Left hindlimb (tissue), 1 donor: ENCODE data around the gene ACYP2.
"Not testable (repeated sequence)": the region's sequence is repeated elsewhere in the genome, so short reads cannot be mapped to it uniquely, and the experiment has no call there.

Experiments used
- DNase-seq: peaks from one replicate; pipeline ENCODE4 v3.0.0-alpha.2; 2018

Gene ACYP2

DNA sequence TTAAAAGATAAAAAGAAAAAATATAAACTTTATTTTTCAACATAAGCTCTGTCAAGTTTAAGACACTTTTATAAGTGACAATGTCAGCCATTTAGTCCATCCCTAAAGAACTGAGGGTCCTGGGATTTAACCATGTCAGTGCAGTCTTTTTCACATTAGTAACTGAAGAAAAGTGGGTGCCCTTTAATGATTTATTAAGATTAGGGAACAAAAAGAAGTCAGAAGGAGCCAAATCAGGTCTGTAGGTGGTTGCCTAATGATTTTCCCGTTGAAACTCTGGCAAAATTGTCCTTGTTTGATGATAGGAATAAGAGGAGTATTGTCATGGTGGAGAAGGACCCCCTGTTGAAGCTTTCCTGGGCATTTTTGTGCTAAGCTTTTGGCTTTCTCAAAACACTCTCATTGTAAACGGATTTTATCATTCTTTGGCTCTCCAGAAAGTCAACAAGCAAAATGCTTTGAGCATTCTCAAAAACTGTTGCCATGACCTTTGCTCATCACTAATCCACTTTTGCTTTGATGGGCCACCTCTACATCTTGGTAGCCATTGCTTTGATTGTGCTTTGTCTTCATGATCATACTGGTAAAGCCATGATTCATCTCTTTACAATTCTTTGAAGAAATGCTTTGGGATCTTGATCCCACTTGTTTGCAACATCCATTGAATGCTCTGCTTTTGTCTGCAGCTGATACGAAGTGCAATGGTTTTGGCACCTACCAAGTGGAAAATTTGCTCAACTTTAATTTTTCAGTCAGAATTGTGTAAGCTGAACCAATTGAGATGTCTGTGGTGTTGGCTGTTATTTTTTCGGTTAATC lies 118.6 kb downstream of the ACYP2 start:
- DNase-seq: no peak

DNA sequence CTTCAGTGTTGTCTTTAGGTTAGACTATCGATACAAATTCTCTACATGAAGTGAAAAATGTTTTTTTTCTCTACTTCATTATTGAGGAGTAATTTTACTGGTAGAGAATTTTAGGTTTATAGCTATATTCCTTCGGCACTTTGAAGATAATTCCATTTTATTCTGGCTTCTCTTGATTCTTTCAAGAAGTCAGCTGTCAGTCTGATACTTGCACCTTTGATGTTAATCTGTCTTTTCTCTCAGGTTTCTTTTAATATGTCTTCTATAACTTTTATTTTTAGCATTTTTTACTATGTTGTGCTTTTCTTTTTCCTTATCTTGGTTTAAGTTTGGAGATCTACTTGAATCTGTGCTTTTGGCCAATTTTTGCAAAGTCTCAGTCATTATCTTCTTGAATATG lies 122.0 kb downstream of the ACYP2 start:
- DNase-seq: no peak

DNA sequence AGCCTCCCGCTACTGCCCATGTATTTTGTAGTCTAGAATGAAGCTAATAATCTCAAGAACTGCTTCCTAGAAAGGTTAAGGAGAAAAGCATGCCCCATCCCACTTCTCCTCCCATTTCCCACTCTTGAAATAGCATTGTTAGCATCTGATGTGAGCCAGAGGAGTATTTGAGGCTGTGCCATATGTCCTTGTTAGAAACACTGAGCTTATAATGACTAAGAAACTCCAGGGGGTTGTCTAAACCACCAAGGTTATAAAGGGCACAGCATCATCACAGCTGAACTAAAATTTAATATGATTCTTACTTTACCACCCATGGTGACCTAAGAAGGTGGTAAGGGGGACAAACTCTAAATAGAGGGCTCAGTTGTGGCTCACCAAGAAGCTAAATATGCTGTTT lies 124.0 kb downstream of the ACYP2 start:
- DNase-seq: no peak

DNA sequence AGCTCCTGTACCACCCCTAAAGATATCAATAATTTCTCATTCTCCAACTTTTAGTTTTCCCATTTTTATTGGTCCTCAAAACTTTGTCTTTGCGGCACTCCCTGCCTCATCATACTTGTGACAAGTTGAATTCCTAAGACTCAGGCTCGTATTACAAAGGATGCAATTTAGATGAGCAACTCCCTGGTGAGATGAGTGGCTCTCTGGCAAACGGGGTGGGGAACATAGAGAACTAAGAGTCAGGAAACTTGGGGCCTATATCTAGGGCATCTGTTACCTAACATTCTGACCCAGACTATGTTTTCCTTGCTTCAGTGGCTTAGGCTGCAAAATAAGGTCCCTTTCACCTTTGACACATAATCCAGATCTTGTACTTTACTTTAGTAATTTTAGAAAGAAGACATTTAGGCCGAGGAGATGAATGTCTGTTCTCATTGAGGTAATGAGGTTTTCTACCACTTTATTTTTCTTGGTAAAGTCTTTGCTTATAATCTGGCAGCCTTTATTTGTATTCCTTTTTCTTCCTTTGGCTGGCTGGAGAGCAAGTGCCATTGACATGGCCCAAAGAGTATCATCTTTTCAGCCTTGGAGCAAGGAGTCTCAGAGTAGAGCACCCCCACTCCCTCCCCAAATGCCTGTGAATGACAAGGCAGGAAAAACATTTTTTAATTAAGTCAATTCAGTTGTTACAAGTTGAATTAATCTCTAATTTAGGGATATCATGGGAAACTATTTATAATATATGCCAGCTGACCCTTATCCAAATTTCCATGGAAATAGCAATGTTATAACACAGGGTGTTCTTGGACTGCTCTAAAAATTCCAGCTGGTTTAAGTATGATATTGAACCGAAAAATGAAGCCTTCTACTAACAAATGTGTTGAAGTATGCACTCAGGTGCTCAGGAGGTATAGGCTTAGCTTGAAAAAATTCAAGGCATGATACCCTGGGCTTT lies 125.4 kb downstream of the ACYP2 start:
- no peak for DNase-seq

DNA sequence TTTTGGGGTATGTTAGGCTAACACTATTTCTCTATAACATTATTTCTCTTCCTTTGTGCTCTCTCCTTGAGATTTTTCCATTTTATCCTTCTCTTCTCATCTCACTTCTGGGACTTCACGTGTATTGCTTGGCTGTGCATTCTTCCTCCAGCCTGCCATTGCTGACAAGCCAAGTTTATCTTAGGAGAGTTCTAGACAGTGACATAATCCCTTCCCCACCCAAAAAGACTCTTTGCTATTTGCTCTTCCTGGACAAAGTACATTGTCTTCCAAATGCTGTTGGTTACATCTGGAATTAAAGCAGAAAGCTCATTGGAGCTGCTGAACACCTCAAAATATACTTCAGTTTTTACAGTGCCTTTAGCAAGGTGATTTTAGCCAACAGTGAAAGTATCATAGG lies 131.7 kb downstream of the ACYP2 start:
- no peak for DNase-seq

DNA sequence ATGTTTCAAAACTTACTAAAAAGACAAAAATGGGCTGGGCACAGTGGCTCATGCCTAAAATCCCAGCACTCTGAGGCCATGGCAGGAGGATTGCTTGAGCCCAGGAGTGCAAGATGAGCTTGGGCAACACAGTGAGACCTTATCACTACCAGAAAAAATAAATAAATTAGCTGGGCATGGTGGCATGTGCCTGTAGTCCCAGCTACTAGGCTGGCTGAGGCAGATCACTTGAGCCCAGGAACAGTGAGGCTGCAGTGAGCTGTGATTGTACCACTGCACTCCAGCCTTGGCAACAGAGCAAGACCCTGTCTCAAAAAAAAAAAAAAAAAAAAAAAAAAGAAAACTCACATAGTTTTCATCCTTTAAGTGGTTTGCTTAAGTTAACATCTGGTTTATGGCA lies 134.2 kb downstream of the ACYP2 start:
- DNase-seq: no peak

DNA sequence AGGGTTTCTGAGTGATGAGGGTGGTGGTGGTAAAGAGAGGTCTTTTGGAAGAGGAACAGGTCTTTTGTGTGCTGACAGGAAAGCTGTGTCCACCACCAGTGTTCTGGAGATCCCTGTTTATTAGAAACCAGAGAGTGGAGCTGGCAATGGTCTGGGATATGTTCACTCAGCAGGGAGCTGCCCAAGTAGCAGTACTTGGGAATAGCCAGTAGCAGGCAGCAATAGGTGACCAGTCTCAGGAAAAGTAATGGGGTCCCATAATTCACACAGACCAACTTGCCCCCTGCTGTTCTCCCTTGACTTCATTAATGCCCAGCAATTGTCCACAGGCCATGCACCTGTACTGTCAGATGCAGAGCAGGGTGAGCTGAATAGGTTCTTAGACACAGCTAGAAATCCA lies 138.8 kb downstream of the ACYP2 start:
- no peak for DNase-seq

DNA sequence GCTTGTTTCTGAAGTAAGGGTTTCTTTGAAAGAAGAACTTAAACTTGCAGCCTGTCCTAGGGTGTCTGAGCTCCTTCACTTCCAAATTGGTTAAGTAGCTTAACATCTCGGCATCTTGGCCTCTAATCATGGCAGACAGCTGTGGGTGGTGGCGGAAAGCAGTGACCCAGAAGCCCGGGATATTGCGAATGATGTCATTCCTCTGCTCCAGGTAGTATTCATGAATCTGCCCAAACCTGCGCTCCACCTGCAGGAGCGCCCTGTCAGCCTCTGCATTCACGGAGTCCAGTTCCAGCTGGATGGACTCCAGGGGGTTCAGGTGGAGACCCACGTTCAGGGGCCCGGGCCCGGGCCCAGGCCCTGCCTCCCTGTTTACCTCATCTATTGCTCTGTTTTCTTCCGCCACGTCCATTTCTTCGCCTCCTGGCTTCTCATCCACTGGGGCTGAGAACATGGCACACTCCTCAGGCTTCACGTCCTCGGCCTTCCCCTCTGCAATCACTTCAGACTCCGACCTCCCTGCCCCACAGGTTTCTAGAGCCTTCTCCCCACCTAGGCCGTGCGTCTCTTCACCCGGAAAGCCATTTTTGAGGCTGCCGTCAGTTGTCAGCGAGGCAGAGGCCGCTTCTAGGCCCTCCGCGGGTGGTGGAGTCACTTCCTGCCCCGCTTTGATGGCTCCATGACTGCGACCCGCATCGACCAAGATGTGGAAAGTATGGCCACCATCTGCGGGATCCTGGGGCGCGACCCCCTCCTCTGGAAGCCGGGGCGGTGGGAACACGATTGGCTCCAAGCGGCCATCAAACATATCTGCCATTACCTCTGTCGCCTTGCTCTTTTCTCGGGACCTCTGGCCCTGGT lies 140.0 kb downstream of the ACYP2 start:
- no peak for DNase-seq

DNA sequence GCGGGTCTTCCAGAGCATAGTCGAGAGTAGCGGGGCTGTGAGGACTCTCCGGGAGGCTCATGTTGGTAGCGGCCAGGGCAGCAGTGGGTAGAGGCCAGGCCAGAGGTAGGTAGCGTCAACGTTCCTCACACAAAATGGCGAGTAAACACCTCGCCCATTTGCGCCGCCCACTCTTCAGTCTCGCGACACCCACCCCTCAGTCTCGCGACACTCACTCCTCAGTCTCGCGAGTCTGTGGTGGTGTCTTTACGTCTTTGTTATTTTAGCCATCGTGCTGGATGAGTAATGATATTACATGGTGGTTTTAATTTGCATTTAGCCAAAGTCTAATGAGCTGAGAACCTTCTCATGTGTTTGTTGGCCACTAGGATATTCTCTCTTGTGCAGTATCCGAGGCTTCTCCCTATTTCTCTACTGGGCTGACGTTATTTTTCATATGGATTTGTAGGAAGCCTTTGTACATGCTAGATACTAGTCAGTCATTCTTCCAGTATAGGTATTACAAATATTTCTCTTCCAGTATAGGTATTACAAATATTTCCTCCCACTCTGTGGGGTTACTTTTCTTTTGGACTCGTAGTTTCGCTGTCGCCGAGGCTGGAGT lies 140.8 kb downstream of the ACYP2 start, which contains the start of gene TSPYL6:
Gene TSPYL6 (minus strand): TSS at position 139 of the 604 bp plus-strand sequence. CDS start 78 bp downstream, at position 61.
- no peak for DNase-seq

DNA sequence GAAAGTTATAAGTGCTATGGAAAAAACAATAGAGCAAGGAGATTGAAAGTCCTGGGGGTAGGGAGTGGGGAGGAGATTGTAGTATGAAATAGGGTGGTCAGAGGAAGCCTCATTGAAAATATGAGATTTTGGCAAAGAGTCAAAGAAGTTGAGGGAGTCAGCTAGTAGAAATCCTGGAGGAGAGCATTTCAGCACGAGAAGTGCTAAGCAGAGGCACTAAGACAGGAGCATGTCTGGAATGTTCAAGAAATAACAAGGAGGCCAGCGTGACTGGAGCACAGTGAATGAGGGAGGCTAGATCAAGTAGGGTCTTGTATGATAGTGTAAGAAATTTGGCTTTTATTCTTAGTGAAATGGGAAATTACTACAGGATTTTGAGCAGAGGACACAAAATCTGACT lies 142.8 kb downstream of the ACYP2 start:
- no peak for DNase-seq

DNA sequence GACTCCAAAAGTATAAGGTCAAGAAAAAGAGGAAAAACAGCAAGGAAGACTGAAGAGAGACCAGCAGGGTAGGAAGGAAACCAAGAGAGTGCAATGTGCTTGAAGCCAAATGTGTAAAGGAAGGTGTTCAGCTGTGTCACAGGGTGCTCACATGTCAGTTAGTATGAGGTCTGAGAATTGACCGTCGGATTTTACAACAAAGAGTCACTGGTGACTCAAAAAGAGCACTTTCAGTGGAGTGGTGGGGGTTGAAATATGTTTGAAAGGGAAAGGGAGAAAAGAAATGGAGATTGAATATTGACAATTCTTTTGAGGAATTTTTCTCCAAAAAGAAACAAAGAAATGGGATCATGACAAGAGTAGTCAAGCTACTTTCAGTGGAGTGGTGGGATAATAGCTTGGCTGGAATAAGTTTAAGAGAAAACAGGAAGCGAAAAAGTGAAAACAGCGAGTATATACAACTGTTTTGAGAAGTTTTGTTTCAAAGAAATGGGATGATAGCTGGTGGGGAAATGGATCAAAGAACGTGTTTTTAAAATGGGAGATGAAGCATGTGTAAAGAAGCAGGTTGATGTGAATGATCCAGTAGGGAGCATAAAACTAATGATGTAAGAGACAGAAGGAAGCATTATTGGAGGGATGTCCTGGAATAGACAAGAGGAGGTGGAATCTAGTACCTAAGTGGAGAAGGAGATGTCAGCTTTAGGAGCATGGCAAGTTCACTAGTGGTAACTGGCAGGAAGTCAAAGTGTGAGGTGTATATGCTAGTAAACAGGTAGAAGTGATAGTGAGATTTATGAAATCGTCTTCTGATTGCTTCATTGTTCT lies 144.2 kb downstream of the ACYP2 start:
- no peak for DNase-seq

DNA sequence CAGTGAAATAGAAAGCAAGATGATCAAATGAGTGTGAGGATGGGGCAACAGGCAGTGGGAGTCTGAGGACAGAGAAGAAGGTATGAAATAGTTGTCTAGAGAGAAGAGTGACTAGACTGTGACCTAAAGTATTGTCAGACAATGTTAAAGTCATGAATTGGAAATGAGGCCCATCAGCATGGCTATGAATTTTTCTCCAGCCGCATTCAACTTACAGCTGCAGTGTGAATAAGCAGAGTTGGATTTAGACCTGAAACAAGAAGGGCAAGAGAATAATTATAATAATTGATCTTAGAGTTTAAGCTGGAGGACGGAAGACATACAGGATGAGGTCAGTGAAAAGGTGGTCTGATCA lies 144.8 kb downstream of the ACYP2 start:
- DNase-seq: no peak

DNA sequence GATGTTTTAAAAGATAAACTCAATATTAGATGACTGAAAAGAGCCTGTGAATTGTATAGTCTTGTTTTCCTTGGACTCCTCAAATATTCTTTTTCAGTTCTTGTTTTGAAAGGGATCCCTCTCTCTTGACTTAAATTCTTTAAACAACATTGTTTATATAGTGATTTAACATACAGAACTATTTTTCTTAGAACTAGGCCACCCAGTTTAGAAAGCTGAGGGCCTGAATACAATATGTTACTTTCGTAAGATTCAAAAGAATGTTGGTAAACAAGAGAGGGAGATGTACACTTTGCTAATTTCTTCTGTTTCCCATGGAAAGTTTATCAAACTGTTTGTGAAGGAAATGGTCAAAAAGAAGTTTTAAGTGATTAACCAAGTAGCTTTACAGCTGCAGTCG lies 146.1 kb downstream of the ACYP2 start:
- no peak for DNase-seq

DNA sequence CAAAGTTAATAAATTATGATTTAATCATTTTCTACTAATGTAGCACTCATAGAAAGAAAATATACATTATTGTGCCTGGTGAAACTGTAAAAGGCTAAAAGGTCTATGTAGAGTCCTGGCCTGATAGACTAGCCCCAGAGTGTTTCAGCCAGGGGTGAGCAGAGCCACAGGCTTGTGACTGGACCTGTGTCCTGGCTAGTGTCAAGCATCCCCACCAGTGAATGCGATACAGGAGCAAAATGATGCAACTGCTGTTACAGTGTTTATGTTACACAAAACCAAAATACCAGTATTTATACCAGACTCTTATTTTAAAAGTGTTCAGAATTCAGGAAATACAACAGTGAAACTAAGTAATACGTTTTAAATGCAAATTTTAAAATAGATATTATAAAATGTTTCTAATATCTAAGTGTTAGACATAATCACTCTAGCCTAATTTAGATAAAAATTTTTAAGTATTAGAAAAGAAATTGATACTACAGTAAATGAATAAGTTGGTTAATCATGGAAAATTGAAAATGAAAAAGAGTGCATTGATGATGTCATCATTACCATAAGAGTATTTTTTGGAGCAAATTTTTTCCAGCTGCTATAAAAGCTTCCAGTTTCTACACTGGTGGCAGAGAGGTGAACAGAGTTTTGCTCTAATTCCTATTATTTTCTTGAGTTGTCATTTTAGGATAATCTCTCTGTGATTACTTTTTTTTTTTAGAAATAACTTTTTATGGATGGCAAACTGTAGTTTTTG lies 146.8 kb downstream of the ACYP2 start:
- no peak for DNase-seq

DNA sequence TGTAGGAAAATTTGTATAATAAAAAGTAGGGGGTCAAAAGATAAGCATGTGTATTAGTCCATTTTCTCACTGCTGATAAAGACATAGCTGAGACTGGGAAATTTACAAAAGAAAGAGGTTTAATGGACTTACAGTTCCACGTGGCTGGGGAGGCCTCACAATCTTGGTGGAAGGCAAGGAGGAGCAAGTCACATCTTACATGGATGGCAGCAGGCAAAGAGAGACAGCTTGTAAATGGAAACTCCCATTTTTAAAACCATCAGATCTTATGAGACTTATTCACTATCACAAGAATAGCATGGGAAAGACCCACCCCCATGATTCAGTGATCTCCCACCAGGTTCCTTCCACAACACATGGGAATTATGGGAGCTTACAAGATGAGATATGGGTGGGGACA lies 149.7 kb downstream of the ACYP2 start:
- DNase-seq: not testable (repeated sequence)

DNA sequence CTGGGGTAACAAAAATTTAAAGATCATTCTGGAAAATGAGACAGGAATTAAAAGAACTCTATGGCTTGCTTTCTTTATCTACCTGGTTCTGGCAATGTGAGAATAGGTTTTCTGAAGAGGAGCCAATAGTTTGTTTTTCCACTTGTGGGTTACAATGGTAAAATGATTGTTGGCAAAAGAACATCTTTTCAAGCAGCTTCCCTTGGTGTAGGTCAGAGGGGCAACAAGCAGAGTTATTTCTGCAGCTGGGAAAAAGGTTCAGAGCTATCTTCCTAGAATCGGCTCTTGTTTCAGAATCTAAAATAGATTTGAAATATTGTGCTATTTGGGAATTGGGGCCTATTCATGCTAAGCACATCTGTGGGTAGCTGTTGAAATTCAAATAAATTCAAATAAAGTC lies 152.2 kb downstream of the ACYP2 start:
- no peak for DNase-seq

DNA sequence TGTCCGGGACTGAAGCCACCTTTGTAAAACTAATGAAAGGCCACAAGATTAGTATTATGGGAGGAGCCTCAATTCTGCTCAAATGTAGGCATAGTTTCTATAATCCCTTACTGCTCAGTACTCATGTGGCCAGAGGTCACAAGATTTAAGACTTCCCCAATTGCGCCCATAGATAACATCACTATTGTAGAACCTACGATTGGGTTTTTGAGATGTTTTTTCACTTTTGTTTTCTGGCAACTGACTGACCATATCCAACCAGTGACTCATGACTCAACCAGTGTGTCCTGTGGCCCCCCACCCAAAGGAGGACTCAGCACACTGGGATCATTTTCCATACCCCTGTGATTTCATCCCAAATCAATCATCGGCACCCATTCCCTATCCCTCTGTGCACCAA lies 155.8 kb downstream of the ACYP2 start:
- DNase-seq: no peak

DNA sequence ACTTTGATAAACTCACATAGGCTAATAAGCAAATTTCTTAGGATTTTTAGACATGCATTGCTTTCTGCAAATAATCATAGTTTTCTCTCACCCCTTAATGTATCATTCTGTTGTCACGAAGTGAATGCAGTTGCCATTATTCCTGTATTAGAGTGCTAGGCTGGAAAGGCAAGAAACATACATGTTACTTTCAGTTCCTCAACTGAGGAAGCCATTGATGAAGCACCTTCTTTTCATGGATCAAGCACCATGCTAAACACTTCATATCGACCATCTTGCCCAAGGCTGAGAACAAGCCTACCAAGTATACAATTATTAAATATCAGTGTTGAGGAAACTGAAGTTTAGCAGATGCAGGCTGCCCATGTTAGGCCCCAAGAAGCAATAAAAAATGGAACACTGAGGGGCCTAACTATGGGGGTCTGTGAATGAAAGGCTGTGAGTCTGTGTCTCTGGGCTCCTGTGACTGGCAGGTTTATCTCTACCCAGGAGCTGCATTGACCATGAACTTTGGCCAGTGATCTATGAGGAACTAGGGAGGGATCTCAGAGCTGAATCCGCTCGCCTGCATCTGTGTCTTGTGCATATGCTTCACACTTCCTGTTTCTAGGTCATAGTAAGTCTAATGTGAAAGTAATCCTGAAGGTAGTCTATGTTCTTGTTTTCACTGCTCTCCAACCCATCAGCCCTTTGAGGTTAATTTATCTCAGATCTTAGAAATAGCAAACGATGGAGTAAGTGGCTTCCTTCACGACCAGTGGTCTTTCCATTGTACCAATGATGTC lies 156.6 kb downstream of the ACYP2 start:
- no peak for DNase-seq

DNA sequence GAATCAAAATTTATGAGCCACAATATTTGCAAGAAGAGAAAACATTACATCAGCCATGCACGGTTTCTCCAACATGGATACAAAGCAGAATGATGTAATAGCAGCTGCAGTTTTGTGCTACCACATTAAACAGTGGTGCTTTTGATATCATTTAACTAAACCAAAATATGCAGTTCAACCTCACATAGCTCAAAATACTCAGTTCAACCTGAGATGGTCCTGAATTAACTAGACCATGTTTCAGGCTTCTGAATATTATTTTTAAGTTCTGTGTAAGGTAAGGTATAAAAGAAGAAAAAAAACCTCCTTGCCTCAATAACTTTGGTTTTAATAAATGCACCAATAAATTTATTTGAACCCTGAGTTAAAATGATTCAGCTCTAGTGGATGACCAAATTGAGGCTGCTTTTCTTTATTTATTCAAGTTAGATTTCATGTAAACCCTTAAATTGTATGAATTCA lies 159.4 kb downstream of the ACYP2 start:
- DNase-seq: no peak

DNA sequence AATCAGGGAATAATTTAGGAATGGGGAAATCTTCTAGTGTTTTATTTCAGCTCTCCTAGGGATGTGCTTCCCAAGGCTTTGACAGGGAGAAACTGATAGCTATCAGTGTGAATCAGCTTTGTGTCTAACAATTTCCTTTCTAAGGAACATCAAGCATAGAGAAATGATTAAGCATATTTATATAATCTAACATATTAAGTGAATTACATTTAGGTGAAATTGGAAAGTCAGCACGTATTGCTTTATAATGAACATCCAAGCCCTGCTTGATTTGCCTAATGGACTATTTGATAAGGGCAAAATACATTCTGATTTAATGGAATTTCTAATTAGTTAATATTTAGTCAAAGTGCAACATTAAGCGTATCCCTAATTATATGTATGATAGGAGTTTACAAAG lies 160.1 kb downstream of the ACYP2 start:
- DNase-seq: no peak
